ENCODE measurements around the gene IL16.
"Not testable (repeated sequence)": the region's sequence is repeated elsewhere in the genome, so short reads cannot be mapped to it uniquely, and the experiment has no call there.

Gene IL16

GRCh38 chr15:81334768-81335435 is 138.2 kb downstream of the IL16 start:
- Mint-ChIP-seq H3K27ac (no peak overlapping the region), H3K9me3 (no peaks in the 10 kb centered on the region), H3K4me1 (ENCODE audit: low read depth) (peaks cover 20% of the 10 kb centered on the region), H3K4me3 (no peak overlapping the region), H3K36me3 (ENCODE audit: low read depth) (no peaks in the 10 kb centered on the region), H3K27me3 (no peaks in the 10 kb centered on the region)
- no peak for DNase-seq

GRCh38 chr15:81335631-81336030 is 139.0 kb downstream of the IL16 start:
- no peaks in the 10 kb centered on the region for H3K27me3 Mint-ChIP-seq
- H3K4me1 Mint-ChIP-seq (ENCODE audit: low read depth): peaks cover 19% of the 10 kb centered on the region
- H3K27ac Mint-ChIP-seq: no peak overlapping the region
- no peak for DNase-seq
- H3K36me3 Mint-ChIP-seq (ENCODE audit: low read depth): no peaks in the 10 kb centered on the region
- H3K9me3 Mint-ChIP-seq: no peaks in the 10 kb centered on the region
- no peak overlapping the region for H3K4me3 Mint-ChIP-seq

- Mint-ChIP-seq H3K27me3 (no peaks in the 10 kb centered on the region), H3K27ac (no peak overlapping the region), H3K4me3 (no peak overlapping the region), H3K36me3 (ENCODE audit: low read depth) (no peaks in the 10 kb centered on the region), H3K4me1 (ENCODE audit: low read depth) (peaks cover 10% of the 10 kb centered on the region), H3K9me3 (no peaks in the 10 kb centered on the region)
- DNase-seq: no peak
These were observed 139.9 kb downstream of the IL16 start for GRCh38 chr15:81336568-81336967.

DNA sequence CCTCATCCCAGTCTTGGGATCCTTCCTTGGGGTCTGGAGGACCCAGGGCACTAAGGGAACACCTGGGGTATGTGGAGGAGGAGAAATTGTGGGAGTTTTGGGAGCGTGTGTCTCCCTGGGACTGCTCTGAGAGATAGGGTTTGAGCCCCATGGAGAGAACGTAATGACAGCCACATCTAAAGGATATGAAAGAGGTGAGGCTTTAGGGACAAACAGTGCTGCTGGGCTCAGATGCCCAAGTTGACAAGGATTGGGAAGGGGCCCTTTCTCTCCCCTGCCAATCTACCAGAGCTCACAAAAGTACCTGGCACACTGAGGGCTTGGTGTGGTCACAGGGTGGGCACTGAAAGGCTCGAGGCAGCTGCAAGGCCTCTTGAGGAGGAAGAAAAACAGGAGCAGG is 140.6 kb downstream of the IL16 start:
- DNase-seq: no peak
- Mint-ChIP-seq H3K4me3 (no peak overlapping the region), H3K27ac (no peak overlapping the region), H3K27me3 (no peaks in the 10 kb centered on the region), H3K4me1 (ENCODE audit: low read depth) (peaks cover 7% of the 10 kb centered on the region), H3K36me3 (ENCODE audit: low read depth) (no peaks in the 10 kb centered on the region), H3K9me3 (no peaks in the 10 kb centered on the region)

GRCh38 chr15:81337713-81338157 is 141.1 kb downstream of the IL16 start:
- Mint-ChIP-seq H3K4me3 (no peak overlapping the region), H3K36me3 (ENCODE audit: low read depth) (no peaks in the 10 kb centered on the region), H3K27ac (no peak overlapping the region), H3K27me3 (no peaks in the 10 kb centered on the region), H3K4me1 (ENCODE audit: low read depth) (peaks cover 7% of the 10 kb centered on the region), H3K9me3 (no peaks in the 10 kb centered on the region)
- DNase-seq: no peak

DNA sequence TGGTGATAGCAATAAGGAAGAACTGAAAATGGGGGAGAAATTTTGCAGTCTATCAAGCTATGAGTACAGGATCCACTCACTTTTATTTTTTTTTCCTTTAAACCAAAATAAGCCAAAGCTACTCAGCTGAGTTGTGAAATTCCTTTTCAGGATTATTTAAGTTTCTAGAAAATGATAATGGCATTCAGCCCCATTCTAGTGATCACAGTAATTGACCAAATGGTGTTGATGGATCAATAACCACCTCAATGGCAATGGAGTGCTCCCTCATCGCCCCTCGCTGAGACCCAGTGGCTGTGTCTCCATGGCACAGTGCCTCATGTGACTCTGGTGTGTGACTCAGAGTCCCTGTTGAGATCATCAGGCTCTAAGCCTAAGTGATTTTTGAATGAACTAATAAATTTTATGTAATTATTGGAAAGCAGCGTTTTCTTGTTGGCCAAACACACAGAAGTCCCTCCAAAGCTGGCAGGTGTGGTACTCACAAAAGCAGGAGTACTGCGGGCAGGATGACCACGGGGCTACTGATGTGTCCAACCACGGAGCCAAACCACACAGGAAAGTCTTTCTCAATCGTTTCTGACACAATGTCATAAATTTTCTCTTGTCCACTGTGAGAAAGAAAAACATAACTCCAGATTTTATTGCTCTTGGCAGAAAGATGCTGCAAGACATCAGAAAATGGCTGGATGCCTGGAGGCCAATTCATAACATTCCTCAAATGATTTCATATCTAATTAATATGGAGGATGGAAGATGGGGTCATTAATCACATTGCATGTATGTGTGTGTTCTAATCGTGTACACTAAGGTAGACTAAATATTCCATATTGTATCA is 141.7 kb downstream of the IL16 start:
- Mint-ChIP-seq H3K27ac (no peak overlapping the region), H3K27me3 (no peaks in the 10 kb centered on the region), H3K4me3 (no peak overlapping the region), H3K4me1 (ENCODE audit: low read depth) (peaks cover 4% of the 10 kb centered on the region), H3K9me3 (no peaks in the 10 kb centered on the region), H3K36me3 (ENCODE audit: low read depth) (no peaks in the 10 kb centered on the region)
- no peak for DNase-seq

DNA sequence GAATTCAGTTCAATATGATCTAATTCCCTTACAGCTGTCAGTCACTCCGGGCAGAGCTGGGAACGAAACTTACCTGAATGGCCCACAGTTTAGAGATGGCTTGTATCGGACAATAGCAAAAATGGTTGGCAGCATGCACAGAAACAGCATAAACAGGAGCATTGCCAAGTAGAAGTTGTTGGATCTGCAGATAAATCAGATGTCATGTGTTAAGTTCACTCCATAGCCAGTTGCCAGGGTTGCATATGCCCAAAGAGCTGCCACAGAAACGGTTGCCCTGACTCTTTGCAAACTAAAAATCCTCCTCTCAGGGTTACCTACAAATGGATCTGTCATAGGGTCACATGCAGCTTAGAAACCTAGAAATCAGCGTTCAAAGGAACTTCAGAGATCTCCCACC is 142.6 kb downstream of the IL16 start:
- Mint-ChIP-seq H3K36me3 (ENCODE audit: low read depth) (no peaks in the 10 kb centered on the region), H3K27ac (no peak overlapping the region), H3K4me3 (no peak overlapping the region), H3K27me3 (no peaks in the 10 kb centered on the region), H3K4me1 (ENCODE audit: low read depth) (peaks cover 2% of the 10 kb centered on the region), H3K9me3 (no peaks in the 10 kb centered on the region)
- DNase-seq: no peak

GRCh38 chr15:81339851-81340250 is 143.2 kb downstream of the IL16 start:
- Mint-ChIP-seq H3K9me3 (no peaks in the 10 kb centered on the region), H3K27me3 (no peaks in the 10 kb centered on the region), H3K36me3 (ENCODE audit: low read depth) (no peaks in the 10 kb centered on the region), H3K27ac (no peak overlapping the region), H3K4me3 (no peak overlapping the region), H3K4me1 (ENCODE audit: low read depth) (peaks cover 2% of the 10 kb centered on the region)
- DNase-seq: no peak

DNA sequence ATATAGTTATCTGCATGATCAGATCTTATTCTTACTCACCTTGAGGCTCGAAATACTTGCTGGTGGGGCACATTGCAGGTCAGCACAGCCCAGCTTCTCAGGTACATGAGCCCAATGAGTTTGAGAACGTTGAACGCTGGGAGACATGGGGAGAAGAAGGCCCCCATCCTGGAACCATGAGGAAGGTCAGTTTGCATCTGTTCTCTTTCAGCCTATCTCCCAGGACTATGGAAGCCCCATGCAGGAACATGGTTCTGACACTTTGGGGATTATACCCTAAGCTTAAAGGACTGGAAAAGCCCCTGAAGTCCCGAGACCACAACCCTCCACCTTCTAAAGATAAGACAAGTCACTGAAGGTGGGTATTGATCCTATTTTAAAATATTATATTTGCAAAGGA is 144.7 kb downstream of the IL16 start:
- Mint-ChIP-seq H3K36me3 (ENCODE audit: low read depth) (no peaks in the 10 kb centered on the region), H3K27me3 (no peaks in the 10 kb centered on the region), H3K9me3 (no peaks in the 10 kb centered on the region), H3K4me3 (no peak overlapping the region), H3K4me1 (ENCODE audit: low read depth) (peaks cover 6% of the 10 kb centered on the region), H3K27ac (no peak overlapping the region)
- no peak for DNase-seq

DNA sequence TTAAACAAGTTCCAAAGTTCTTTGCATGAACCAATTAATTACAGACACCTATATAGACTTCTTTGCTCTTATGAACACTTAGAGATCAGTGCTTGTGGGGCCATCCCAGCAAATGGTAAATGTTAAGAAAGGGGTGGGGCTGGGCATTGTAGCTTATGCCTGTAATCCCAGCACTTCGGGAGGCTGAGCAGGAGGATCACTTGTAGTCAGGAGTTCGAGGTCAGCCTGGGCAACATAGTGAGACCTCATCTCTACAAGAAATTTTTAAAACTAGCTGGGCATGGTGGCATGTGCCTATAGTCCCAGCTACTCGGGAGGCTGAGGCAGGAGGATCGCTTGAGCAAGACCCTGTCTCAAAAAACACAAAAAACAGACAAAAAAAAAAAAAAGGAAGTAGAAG is 146.7 kb downstream of the IL16 start:
- no peaks in the 10 kb centered on the region for H3K9me3 Mint-ChIP-seq
- DNase-seq: no peak
- H3K27ac Mint-ChIP-seq: no peak overlapping the region
- H3K36me3 Mint-ChIP-seq (ENCODE audit: low read depth): no peaks in the 10 kb centered on the region
- no peak overlapping the region for H3K4me3 Mint-ChIP-seq
- H3K4me1 Mint-ChIP-seq (ENCODE audit: low read depth): peaks cover 9% of the 10 kb centered on the region
- no peaks in the 10 kb centered on the region for H3K27me3 Mint-ChIP-seq

- no peak overlapping the region for H3K27ac Mint-ChIP-seq
These were observed 149.9 kb downstream of the IL16 start for GRCh38 chr15:81346611-81347010.

GRCh38 chr15:81347910-81348309 is 151.2 kb downstream of the IL16 start:
- H3K27ac Mint-ChIP-seq: no peak overlapping the region
- DNase-seq: no peak
- peaks cover 9% of the 10 kb centered on the region for H3K4me1 Mint-ChIP-seq (ENCODE audit: low read depth)
- no peak overlapping the region for H3K4me3 Mint-ChIP-seq
- H3K9me3 Mint-ChIP-seq: no peaks in the 10 kb centered on the region
- H3K36me3 Mint-ChIP-seq (ENCODE audit: low read depth): no peaks in the 10 kb centered on the region
- no peaks in the 10 kb centered on the region for H3K27me3 Mint-ChIP-seq

More at GRCh38 chr15:81346611-81347010, 149.9 kb downstream of the IL16 start:
- H3K36me3 Mint-ChIP-seq (ENCODE audit: low read depth): no peaks in the 10 kb centered on the region
- H3K4me3 Mint-ChIP-seq: no peak overlapping the region
- H3K9me3 Mint-ChIP-seq: no peaks in the 10 kb centered on the region
- H3K4me1 Mint-ChIP-seq (ENCODE audit: low read depth): peaks cover 9% of the 10 kb centered on the region
- DNase-seq: no peak
- no peaks in the 10 kb centered on the region for H3K27me3 Mint-ChIP-seq

DNA sequence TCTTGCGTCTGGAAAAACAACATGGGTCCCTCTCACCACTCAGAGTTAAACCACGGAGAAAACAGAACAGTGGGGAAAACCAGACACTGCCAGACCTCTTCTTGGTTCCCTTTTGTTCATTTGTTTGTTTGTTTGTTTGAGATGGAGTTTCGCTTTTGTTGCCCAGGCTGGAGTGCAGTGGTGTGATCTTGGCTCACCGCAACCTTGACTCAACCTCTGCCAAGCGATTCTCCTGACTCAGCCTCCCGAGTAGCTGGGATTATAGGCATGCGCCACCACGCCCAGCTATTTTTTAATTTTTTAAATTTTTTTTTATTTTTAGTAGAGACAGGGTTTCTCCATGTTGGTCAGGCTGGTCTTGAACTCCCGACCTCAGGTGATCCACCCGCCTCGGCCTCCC is 152.0 kb downstream of the IL16 start:
- not testable (repeated sequence) for DNase-seq; H3K4me3 Mint-ChIP-seq; H3K36me3 Mint-ChIP-seq (ENCODE audit: low read depth); H3K27me3 Mint-ChIP-seq; H3K9me3 Mint-ChIP-seq; H3K27ac Mint-ChIP-seq; H3K4me1 Mint-ChIP-seq (ENCODE audit: low read depth)

DNA sequence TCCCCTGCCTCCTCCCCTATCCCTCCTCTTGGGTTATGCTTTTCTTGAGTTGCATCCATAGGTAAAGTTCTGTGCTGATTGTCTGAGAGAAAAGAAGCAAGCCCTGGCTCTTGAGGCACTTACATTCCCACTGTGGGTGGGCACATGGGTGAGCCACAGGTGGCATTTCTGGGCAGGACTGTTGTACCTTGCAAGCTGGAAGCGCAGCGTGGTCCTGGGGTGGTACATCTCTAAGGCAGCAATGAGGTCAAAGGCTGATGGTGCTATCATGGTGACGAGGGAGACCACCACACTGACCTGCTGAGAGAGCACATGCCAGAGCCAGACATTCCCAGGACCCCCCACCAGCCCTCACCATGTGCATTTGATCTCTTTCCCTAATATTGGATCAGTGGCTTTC is 152.6 kb downstream of the IL16 start:
- no peak for DNase-seq
- Mint-ChIP-seq H3K36me3 (ENCODE audit: low read depth) (no peaks in the 10 kb centered on the region), H3K27me3 (no peaks in the 10 kb centered on the region), H3K4me3 (no peak overlapping the region), H3K4me1 (ENCODE audit: low read depth) (peaks cover 9% of the 10 kb centered on the region), H3K27ac (no peak overlapping the region), H3K9me3 (no peaks in the 10 kb centered on the region)

DNA sequence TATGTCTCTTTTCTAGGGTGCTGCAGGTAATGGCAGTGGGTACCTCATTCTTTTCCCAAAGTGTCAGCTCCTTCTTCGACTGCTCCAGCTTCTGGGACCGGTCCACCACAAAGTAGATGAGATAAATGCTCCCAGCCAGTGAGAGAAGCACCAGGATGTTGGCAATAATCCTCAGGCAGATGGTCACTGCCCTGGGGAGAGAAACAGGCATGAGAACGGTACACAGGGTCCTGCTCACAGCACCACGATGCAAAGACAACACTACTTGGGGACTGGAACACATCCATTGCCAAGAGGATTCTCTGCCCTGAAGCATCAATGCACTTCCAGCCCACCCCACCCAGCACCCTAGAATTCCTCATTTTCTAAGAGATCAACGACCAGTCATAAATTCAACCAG is 155.0 kb downstream of the IL16 start:
- Mint-ChIP-seq H3K27ac (no peak overlapping the region), H3K4me3 (no peak overlapping the region), H3K36me3 (ENCODE audit: low read depth) (no peaks in the 10 kb centered on the region), H3K4me1 (ENCODE audit: low read depth) (peaks cover 2% of the 10 kb centered on the region), H3K9me3 (no peaks in the 10 kb centered on the region), H3K27me3 (no peaks in the 10 kb centered on the region)
- no peak for DNase-seq

Measured in activated T-cell treated with anti-CD3 and anti-CD28 coated beads, Interleukin-2, amount 50 U/mL, for 24 hours (primary cell).